Superior temporal gyrus (tissue), 1 donor: ENCODE data around the gene SYTL3.

Experiments used
- DNase-seq: peaks from one replicate; pipeline ENCODE4 v3.0.0-alpha.2; 2016; ENCODE audit errors: extremely low spot score

SYTL3 gene

DNA sequence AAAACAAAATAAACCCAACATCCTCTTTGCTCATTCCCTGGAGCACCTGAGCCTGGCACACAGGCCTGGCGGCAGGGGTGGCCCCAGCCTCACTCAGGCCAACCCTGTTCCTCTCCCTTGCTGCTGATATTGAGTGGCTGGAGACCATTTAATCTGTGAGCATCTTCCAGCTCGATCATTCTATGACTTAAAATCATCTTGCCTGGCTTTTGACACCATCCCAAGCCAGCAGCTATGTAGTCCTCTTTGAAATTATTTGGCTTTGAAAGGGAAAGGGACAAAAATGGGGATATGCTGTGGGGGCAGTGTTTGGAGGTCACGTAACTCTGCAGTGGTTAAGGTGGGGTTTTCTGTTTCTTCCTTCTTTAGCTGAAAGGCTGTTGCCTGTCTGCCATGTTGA is 146.5 kb downstream of the SYTL3 start:
- DNase-seq: no peak

DNA sequence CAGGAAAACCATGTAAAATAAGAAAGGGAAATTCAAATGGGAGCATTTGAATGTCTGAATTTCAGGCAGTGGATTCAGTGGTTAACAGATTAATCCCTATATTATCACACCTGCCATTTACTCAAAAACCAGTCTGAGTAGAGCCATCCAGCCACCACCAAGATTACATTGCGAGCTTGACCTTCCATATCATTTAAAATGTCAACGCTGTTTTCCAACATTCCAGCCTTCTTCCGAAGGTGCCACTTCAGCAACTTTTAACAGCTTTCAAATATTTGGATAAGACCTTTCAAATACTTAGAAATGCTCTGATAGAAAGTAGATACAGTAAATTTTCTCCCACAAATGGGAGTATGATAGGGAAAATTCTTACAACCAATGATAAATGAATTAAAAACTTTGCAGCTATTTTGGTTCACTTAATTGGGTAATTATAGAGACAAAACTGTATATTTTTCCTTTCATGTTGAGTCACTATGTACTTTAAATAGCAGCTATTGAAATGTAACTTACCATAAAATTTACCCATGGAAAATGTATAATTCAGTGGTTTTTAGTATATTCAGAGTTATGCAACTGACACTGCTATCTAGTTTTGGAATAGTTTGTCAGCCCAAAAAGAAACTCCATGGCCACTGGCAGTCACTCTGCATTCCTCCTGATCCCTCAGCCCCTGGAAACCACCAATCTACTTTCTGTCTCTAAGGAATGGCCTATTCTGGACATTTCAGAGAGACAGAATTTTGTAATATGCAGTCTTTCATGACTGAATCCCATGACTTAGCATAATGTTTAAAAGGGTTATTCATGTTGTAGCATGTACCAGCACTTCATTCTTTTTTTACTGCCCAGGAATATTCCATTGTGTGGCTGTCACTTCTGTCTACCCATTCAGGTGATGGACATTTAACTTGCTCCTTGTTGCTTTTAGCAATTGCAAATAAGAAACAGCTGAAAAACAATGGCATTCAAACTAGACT is 147.8 kb downstream of the SYTL3 start:
- DNase-seq: no peak

DNA sequence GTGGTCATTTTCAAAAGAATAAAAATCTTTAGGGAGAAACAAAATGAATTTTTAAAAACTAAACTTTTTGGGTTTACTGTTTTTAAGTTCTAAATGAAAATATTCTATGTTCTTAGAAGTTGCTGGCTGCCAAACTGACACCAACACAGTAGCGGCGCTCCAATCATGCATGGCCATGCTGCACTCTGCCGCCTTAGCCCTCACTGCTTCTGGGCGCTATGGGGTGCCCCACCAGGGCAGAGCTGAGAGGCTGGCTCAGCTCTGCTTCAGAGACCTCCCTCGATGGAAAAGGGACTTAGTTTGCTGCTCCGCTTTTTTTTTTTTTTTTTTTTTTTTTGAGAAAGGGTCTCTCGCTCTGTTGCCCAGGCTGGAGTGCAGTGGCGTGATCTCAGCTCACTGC is 148.5 kb downstream of the SYTL3 start:
- no peak for DNase-seq

DNA sequence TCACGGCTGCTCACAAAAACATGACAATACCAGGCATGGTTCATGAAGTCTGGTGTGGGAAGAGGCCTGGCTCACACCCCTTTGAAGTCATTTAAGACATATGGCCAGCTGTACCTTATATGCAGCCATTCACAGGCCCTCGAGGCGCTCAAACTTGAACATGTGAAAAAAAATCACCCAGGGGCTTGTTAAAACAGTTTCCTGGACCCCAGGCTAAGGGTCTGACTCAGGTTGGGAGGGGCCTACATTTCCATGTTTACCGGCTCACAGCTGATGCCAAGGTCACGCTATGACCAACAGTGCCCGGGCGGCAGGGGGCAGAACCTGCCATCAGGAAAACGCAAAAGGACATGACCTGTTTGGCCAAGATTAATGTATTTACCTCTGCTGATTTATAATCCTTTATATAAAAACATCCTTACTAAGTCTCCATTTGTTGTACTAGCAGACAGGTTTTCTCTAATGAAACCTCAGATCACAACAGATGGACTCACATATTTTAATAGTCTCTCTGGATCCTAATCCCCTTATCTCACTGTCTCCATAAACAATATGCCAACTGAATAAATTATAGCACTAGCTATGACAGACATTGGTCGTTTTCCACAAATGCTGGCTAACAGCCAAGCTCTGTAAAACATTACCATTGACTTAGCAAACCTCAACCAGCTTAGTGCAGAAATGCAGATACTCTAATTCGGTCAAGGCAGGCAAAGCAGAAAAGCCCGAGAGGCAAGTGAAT is 149.4 kb downstream of the SYTL3 start:
- no peak for DNase-seq

DNA sequence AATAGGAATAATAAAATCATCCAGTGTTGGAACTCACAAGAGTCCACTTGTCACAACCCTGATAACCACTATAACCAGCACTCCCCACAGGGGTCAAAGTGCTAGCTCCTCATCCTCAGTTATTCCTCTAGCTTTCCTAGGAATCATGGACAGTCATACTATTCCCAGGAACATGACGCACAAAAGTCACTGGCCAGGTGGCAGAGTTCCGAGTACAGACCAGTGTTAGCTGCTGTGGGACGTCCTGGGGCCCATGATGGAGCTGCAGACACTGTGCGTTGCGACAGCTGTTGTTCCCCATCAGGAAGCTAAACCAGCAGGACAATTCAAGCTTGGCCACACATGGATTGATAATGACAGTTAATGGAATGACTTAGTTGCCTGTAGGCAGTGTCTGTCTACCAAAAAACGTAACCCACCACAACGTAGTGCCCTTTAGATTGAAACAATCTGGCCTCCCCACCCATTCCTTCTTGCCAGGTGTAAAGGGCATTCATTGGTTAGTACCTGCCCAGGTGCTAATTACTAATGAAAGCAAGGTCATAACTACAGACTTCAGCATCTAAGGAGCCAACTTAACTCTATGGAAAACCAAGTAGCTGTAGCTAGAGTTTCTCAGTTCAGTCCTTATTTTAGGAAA is 151.9 kb downstream of the SYTL3 start:
- no peak for DNase-seq

DNA sequence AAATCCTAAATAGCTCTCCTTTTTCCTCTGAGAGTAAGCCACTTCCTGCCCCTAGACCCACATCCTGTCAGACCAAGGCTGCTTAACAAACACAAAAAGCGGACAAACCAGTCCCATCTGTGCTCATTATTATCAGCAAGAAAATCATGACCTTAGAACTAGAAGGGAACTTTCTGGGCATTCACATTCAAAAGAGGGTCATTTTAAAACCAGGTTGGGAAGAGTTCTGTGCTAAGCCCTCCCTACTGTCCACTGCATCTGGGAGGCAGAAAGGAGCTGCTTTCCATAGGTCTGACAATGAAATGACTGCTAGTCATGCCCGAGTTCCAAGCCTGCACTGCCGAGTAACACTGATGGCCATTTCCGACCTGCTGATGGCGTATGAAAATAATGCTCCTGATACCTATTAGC is 153.9 kb downstream of the SYTL3 start:
- no peak for DNase-seq

DNA sequence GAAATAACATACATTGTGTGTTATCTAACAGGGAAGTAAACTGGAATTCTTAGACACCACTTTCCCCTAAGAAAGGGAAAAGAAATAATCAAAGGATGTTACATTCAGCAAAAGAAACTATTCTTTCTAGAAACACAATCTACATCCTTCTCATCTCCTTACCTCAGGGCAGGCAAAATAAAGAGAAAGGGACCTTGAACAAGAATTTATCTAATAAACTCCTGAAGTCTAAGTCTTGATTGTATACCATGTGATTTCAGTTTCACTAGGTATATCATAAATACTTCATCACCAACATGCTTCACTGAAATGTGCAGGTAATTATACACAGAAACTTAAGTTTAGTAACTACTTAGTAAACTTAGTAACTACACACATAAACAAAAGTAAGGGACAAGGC is 154.4 kb downstream of the SYTL3 start:
- no peak for DNase-seq

DNA sequence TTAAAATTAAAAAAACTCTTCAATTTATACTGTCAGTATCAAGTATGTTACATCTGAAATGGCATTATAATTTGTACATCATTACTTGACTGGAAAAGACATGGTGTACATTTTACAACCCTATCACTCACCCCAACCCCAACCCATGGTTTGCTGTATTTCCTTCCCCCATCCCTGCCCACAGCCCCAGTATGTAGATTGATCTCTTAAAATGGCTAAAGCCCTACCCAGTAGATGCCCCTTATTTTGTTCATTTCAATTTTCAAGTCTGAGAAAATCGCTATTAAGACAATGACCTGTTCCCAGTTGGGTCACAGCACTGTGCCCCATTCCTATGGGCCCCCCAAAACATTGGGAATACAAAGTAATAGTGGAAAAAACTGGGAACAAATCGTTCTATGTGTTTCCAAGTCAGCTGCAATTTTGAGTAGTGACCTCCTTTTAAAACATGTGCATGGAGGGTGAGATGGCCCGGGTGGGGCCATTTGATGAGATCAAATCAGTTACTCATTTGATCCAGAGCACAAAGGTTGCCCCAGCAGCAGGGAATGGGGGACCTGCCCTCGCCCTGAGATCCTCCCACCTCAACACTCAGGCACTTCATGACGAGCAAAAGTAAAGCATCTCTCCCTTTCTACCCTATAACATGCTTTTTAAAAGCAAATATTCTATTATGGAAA is 156.0 kb downstream of the SYTL3 start:
- DNase-seq: no peak

DNA sequence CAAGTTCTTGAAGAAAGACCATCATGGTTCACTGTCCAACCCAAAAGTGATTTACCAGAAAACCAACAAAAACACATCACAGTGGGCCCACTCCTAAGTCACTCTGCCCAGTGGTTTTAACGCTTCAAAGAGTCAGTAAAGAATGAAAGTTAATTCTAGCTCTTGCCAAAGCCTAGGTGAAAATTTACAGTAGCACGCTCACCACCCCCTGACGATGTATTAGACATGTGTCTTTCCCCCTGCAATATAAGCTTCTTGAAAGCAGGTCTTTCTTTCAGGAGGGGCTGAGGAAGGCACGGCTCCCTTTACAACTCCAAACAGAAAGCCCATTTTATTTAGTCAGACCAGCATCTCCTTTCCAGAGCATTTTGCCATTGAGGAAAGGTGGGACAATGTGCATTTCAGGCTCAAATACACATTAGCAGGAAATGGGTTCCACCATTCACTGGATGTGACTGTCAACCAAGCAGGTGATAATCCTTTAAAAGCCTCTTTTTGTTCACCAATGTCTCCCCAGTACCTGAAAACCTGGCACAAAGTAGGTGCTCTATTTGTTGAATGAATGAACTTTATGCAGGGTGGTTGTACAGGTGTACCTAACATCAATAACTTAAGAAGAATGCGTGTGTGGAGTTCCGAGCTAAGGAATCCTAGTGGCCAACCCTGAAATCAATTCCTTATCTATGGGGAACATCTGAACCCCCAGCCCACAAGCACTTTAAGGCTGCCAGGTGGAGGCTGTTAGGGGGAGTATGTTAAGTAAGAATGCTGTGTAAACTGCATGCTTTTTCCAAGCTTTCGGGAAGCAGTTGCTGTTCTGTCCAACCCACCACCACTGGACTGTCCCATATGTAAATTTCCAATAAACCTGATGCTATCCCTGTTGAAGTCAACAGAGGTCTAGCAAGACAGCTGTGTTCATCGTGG is 157.9 kb downstream of the SYTL3 start:
- no peak for DNase-seq

DNA sequence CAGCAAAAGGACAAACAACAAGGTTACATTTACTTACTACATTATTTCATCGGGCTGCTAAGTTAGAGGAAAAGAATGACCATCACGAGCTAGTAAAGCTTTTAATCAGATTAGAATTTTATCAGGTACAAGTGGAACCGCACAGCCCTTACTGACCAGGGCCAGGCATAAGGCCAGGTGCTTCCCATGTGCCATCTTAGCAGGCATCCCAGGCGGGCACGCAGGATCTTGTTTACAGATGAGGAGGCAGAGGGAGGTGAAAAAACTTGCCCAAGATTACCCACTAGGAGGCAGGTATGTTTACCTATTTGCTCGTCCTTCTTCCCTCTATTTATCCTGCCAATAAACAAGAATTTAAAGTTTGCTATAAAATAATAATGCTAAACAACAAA is 158.6 kb downstream of the SYTL3 start:
- no peak for DNase-seq

DNA sequence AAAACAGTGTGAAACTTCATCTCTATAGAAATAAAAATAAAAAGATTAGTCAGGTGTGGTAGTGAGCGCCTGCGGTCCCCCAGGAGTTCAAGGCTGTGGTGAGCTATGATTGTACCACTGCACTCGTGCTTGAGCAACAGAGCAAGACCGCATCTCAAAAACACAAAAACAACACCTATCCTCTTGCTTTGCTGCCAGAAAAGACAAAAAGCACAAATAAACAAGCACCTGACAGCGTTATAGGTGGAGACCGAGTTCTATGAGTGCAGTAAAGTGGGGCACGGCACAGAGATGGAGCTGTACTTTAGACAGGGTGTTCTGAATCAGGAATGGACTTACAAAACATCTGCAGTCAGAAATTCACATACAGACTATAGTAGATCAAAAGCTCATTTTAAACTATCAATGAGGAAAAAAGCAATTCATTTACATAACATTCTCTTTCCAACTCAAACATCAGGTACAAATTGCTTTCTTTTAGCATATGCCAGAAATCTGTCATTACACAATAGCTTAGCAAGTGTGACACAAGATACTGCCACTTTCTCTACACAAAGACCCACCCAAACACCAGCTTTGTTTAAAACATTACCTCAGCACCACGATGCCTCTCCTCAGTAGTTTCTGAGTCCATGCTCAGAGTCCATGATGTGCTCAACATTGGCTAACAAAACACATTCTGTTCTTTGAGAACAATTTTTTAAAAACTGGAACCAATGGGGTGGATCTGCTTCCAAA is 159.3 kb downstream of the SYTL3 start:
- DNase-seq: no peak

DNA sequence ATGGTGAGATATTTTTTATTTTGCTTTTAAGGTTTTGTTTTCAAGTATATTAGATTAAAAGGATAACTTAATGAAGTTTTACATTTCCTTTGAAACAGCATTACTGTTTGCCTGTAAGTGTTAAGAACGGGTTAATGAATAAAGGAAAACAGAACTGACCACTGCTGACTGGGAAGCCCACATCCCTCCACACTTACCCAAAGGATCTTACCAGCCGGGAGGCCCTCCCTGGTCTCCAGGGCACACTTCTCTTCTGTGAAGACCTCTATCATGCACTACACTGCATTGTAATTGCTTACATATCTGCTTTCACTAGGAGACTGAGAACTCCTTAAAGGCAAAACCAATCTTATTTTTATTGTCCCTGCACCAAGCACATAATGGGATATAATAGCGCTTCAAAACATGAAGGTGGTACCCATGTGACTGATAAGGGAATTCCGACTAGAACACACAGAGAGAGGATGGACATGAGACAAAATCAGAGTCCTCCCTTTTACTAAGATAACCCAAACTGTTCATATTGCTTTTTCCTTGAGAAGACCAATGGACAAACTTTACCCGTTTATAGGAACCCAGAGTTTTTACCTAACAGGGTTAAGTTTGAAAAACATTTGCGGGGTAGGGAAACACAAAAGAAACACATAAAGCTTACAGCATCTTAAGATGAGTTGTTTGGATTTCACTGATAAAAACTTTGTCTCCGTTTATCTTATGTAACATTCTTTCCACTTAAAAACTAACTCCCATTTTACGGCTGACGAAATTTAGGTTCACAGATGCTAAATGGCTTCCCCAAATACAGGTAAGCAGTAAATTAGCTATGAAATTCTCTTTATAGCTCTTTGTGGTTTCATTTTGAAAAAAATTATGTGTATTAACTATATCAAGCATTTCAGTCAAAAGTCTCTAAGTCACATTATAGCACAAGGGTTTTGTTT is 160.6 kb downstream of the SYTL3 start:
- no peak for DNase-seq

DNA sequence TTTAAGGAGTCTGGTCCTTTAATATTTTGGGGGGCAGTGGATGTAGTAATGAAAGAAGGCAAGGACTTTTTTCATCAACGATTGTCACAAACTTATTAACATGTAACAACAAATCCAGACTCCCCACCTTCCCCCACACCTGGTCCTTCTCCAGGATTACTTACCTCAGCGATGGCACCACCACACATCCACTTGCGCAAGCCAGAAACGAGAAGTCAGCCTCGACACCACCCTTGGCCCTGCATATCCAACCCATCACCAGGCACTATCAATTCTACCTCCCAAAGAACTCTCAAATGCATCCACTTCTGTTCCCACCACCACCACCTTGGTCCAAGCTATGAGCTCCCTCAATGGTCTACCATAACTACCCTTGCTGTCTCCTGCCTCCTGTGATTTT is 162.8 kb downstream of the SYTL3 start:
- DNase-seq: no peak

DNA sequence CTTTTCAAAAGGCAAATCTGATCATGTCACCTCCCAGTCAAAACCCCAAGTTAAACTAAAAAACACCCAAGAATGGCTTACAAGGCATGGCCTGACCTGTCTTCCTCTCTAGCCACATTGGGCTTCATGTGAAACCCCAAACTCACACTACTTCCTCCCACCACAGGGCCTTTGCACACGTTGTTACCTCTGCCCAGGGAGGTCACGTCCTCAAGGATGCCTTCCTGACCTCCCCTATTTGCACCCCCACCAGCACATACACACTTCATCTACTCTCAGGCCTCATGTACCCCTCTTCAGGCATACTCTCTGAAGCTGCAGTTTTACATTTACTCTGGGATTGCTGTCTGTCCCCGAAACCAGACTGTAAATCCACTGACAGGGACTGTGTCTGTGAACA is 163.2 kb downstream of the SYTL3 start:
- DNase-seq: no peak
